ENCODE measurements around the gene ZBTB40.

DNA sequence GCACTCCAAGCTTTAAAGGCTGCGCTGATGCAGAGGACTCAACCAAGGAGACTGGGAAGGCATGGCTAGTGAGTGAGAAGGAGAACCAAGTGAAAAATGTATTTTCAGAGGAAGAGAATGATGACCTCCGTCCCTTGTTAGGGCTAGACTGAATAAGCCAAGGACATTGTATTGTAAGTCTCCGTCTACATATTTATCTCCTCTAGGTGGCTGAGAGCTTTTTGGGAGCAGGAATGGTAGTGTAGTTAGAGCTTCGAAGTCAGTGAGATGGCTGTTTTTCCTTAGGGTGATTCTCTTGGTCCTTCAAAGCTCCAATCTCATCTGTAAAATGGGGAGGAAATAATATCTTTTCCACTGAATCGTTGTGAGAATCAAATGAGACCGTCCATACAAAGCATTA is 37.6 kb downstream of the ZBTB40 start:
- TF ChIP-seq, protein P1, sequence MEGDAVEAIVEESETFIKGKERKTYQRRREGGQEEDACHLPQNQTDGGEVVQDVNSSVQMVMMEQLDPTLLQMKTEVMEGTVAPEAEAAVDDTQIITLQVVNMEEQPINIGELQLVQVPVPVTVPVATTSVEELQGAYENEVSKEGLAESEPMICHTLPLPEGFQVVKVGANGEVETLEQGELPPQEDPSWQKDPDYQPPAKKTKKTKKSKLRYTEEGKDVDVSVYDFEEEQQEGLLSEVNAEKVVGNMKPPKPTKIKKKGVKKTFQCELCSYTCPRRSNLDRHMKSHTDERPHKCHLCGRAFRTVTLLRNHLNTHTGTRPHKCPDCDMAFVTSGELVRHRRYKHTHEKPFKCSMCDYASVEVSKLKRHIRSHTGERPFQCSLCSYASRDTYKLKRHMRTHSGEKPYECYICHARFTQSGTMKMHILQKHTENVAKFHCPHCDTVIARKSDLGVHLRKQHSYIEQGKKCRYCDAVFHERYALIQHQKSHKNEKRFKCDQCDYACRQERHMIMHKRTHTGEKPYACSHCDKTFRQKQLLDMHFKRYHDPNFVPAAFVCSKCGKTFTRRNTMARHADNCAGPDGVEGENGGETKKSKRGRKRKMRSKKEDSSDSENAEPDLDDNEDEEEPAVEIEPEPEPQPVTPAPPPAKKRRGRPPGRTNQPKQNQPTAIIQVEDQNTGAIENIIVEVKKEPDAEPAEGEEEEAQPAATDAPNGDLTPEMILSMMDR (IDR thresholded peaks at IDR 0.05; ENCODE audit: low read length) = no peak
- TF ChIP-seq EZH2 (IDR thresholded peaks at IDR 0.05; ENCODE audit: borderline replicate concordance, low read length) = no peak

All from OCI-LY1 (cell line).